Measurements from ENCODE around the gene LPCAT1. TPM values are rescaled to one million over a fixed set of nuclear protein-coding genes. Genes with fewer than 3 reads are reported as not detected.
"Not testable (repeated sequence)": the region's sequence is repeated elsewhere in the genome, so short reads cannot be mapped to it uniquely, and the experiment has no call there.

LPCAT1 gene
- total and polyA plus RNA-seq, 3 donors from 2014 or later = 21.1 to 27.1 (median 23.9) TPM

DNA sequence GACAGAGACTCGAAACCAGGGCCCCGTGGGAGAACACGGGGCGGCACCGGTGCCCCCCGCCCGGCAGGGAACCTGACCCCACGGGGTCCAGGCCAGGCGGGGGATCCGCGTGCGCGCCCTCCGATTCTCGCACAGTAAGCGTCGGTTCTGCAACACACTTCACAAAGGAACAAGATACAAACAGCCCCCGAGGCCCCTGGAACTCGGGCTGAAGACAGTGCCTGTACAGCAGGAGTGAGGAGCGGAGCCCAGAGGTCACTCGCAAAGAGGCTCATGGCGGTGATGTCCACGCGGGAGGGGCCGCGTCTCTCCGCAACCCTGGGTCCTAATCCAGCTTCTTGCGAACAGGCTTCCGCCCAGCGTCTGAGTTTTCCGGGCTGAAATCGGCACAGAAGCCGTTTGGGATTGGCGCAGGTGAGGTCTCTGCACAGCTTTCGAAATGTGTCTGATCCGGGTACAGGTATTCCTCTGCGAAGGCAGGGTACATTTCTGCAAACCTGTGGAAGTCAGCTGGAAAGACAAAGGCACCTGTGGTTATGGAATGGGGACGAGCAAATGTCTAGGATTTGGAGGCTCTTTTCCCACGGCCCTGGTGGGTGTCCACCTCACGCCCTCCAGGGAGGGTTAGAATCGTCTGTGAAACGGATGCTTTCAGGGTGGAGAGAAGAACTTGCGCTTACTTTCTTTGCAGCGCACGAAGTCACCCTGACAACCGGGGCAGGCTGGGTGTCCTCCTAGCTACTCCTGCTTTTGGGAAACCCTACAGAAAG lies 60.2 kb downstream of the LPCAT1 start:
- Histone ChIP-seq H3K9me3 (no peaks in the 10 kb centered on the region), H3K4me3 (no peak overlapping the region), H3K36me3 (ENCODE audit: low read depth, missing control alignments) (no peaks in the 10 kb centered on the region), H3K27ac (no peak overlapping the region), H3K27me3 (no peaks in the 10 kb centered on the region), H3K4me1 (no peaks in the 10 kb centered on the region)
- TF ChIP-seq, protein P1, sequence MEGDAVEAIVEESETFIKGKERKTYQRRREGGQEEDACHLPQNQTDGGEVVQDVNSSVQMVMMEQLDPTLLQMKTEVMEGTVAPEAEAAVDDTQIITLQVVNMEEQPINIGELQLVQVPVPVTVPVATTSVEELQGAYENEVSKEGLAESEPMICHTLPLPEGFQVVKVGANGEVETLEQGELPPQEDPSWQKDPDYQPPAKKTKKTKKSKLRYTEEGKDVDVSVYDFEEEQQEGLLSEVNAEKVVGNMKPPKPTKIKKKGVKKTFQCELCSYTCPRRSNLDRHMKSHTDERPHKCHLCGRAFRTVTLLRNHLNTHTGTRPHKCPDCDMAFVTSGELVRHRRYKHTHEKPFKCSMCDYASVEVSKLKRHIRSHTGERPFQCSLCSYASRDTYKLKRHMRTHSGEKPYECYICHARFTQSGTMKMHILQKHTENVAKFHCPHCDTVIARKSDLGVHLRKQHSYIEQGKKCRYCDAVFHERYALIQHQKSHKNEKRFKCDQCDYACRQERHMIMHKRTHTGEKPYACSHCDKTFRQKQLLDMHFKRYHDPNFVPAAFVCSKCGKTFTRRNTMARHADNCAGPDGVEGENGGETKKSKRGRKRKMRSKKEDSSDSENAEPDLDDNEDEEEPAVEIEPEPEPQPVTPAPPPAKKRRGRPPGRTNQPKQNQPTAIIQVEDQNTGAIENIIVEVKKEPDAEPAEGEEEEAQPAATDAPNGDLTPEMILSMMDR (IDR thresholded peaks at IDR 0.05) = no peak
- no peak for TF ChIP-seq POLR2A (IDR thresholded peaks at IDR 0.05)
- WGBS, 2 donors = 68 to 73% methylated on average over 45 to 46 of the region's 46 CpGs
- DNase-seq = no peak
- intact Hi-C loops (cut with DNase I; ENCODE audit: low total_unique reads) = no loop called here

DNA sequence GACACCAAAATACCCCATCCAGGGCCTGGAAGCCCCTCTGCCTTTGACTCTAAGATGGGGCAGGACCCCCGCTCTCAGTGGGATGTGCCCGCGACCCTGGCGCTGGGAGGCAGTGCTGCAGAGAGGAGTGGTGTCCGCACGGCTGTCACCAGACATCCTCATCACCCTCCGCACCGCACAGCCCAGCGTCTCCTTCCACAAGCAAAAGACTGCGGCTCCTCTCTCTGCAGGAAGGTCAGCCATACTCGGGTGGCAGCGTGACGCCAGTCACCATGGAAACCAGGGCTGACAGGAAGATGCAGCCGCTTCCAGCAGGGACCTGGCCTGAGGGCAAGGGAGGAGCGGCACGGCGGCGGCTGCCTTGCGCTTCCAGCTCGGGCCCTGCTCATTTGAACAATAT lies 61.4 kb downstream of the LPCAT1 start:
- intact Hi-C loops (cut with DNase I; ENCODE audit: low total_unique reads) = no loop called here
- H3K4me1 ChIP-seq = no peaks in the 10 kb centered on the region
- no peaks in the 10 kb centered on the region for H3K9me3 ChIP-seq
- TF ChIP-seq POLR2A (IDR thresholded peaks at IDR 0.05) = no peak
- TF ChIP-seq, protein P1 (IDR thresholded peaks at IDR 0.05) = no peak
- no peaks in the 10 kb centered on the region for H3K36me3 ChIP-seq (ENCODE audit: low read depth, missing control alignments)
- H3K4me3 ChIP-seq = no peak overlapping the region
- 71% methylated on average over 13 to 20 of the region's 20 CpGs for WGBS, 2 donors
- DNase-seq = no peak
- no peak overlapping the region for H3K27ac ChIP-seq
- no peaks in the 10 kb centered on the region for H3K27me3 ChIP-seq

DNA sequence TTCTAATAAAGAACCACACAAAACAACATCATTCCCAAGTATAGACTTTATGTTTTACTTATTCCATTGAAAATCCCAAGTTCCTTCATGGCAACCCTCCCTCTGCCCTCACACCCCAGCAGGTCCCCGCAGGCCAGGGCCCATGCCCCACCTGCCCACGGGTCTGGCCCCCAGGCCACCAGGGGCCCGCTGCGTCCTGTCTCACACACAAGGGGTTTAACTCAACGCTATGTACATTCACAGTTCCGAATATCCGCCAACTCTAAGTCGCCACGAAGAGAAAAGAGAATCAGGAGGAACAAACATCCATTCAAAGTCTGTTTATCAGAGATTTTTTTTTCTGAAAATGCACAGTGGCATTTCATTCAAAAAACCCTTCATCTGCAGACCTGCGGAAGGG lies 62.4 kb downstream of the LPCAT1 start:
- no peaks in the 10 kb centered on the region for H3K36me3 ChIP-seq (ENCODE audit: low read depth, missing control alignments)
- no peak for DNase-seq
- no peak overlapping the region for H3K4me3 ChIP-seq
- H3K27ac ChIP-seq = no peak overlapping the region
- WGBS, 2 donors = 91 to 93% methylated on average over 10 of the region's 10 CpGs
- intact Hi-C loops (cut with DNase I; ENCODE audit: low total_unique reads) = no loop called here
- H3K9me3 ChIP-seq = no peaks in the 10 kb centered on the region
- no peak for TF ChIP-seq POLR2A (IDR thresholded peaks at IDR 0.05)
- TF ChIP-seq, protein P1 (IDR thresholded peaks at IDR 0.05) = no peak
- no peaks in the 10 kb centered on the region for H3K27me3 ChIP-seq
- H3K4me1 ChIP-seq = no peaks in the 10 kb centered on the region

DNA sequence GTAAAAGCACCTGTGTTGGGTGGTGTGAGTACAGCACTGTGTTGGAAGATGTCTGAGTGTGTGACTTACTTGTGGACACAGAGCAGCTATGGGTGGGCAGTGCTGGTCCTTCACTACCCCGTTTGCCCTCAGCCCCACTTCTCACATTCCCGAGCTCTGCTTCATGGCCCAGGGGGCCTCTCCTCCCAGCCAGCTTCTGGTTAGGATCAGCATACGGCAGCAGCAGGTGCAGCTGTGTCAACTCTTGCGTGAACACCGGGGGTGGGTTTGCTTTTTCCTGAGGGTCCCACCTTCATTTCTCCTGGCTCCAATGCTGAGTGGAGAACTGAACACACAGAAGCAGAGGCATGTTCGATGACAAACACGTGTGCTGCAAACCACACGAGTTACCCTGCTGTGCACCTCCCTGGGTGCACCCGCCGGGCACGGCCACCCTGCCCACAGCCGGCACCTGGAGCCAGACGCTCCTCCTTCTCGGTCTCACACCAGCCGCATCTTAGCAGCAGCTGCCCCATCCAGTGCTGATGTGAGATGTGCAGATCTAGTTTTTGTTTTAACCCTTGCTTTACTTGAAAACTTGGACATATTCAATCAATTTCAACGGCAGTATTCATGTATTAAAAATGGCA lies 63.6 kb downstream of the LPCAT1 start:
- 69 to 70% methylated on average over 16 of the region's 16 CpGs for WGBS, 2 donors

DNA sequence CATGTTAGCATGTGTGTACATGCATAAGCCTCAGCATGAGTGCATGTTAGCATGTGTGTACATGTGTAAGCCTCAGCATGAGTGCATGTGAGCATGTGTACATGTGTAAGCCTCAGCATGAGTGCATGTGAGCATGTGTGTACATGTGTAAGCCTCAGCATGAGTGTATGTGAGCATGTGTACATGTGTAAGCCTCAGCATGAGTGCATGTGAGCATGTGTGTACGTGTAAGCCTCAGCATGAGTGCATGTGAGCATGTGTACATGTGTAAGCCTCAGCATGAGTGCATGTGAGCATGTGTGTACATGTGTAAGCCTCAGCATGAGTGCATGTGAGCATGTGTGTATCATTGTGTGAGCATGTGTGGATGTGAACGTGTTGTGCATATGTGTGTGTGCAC lies 64.3 kb downstream of the LPCAT1 start:
- H3K27ac ChIP-seq; H3K4me3 ChIP-seq; H3K9me3 ChIP-seq; H3K4me1 ChIP-seq; H3K27me3 ChIP-seq; intact Hi-C loops (cut with DNase I; ENCODE audit: low total_unique reads); DNase-seq; H3K36me3 ChIP-seq (ENCODE audit: low read depth, missing control alignments): not testable (repeated sequence)
- 88% methylated on average over 2 of the region's 2 CpGs; no CpG with 5 or more reads in 1 of the 2 donors for WGBS, 2 donors

More for the DNA sequence above, 63.6 kb downstream of the LPCAT1 start:
- H3K9me3 ChIP-seq = no peaks in the 10 kb centered on the region
- intact Hi-C loops (cut with DNase I; ENCODE audit: low total_unique reads) = no loop called here
- DNase-seq = no peak
- H3K36me3 ChIP-seq (ENCODE audit: low read depth, missing control alignments) = no peaks in the 10 kb centered on the region
- TF ChIP-seq POLR2A (IDR thresholded peaks at IDR 0.05) = no peak
- TF ChIP-seq, protein P1 (IDR thresholded peaks at IDR 0.05) = no peak
- no peaks in the 10 kb centered on the region for H3K27me3 ChIP-seq
- H3K4me3 ChIP-seq = no peak overlapping the region
- no peaks in the 10 kb centered on the region for H3K4me1 ChIP-seq
- no peak overlapping the region for H3K27ac ChIP-seq

DNA sequence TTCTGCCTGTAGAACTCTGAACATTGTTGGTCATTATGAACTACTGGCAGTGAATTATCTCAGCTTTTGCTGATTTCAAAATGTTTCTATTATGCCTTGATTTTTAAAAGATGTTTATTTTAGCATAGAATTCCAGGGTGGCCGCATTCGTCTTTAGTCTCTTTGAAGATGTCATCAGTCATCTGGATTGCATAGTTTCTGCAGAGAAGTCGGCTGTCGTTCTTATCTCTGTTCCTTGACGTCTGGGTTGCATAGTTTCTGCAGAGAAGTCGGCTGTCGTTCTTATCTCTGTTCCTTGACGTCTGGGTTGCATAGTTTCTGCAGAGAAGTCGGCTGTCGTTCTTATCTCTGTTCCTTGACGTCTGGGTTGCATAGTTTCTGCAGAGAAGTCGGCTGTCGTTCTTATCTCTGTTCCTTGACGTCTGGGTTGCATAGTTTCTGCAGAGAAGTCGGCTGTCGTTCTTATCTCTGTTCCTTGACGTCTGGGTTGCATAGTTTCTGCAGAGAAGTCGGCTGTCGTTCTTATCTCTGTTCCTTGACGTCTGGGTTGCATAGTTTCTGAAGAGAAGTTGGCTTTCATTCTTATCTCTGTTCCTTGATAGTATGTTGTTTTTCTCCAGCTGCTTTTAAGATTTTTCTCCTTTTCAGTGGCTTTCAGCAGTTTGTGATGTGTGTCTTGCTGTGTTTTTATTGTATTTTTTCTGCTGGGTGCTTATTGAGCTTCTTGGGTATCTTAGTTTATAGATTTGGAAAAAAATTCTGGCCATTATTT lies 67.5 kb downstream of the LPCAT1 start:
- 55 to 75% methylated on average over 9 to 13 of the region's 20 CpGs for WGBS, 2 donors
- H3K27me3 ChIP-seq; H3K4me3 ChIP-seq; H3K36me3 ChIP-seq (ENCODE audit: low read depth, missing control alignments); H3K9me3 ChIP-seq; DNase-seq; intact Hi-C loops (cut with DNase I; ENCODE audit: low total_unique reads); H3K27ac ChIP-seq; H3K4me1 ChIP-seq: not testable (repeated sequence)

Measured in testis (tissue), 3 donors.